Mammary epithelial cell (primary cell): ENCODE results near the gene FRAS1.

Experiments used
- CTCF ChIP-seq, 2 donors: IDR thresholded peaks in 1 of 2; conservative IDR thresholded peaks in 1 of 2; 2 replicates each; pipeline ENCODE4 v1.5.1; 2011 to 2012; ENCODE audit warnings: inconsistent platforms in 2 of 2, low read length in 2 of 2, mild to moderate bottlenecking in 2 of 2, control low read depth in 1 of 2, low read depth in 1 of 2; ENCODE audit not compliant: insufficient read depth in 1 of 2; ENCODE audit errors: extremely low read depth in 1 of 2
- EZH2 ChIP-seq: IDR thresholded peaks from 2 replicates; pipeline ENCODE4 v1.6.1; 2012; ENCODE audit warnings: low read length, inconsistent platforms, borderline replicate concordance

- TF ChIP-seq CTCF (conservative IDR thresholded peaks at IDR 0.05 in 1 of 2, IDR thresholded peaks at IDR 0.05 in 1 of 2; ENCODE audit: extremely low read depth in 1 of 2, insufficient read depth in 1 of 2, low read depth in 1 of 2, low read length in 2 of 2) (no peak), EZH2 (no peak)
Observed at GRCh38 chr4:78345237-78345636, 288.1 kb downstream of the FRAS1 start.
